NCI-H187 (cell line): ENCODE results near the gene ZBP1.

ENCODE experiments used
- DNase-seq, 2 experiments: peaks; one replicate each; lab custom pipeline; 2025; lab: John Stamatoyannopoulos, UW

Gene ZBP1

DNA sequence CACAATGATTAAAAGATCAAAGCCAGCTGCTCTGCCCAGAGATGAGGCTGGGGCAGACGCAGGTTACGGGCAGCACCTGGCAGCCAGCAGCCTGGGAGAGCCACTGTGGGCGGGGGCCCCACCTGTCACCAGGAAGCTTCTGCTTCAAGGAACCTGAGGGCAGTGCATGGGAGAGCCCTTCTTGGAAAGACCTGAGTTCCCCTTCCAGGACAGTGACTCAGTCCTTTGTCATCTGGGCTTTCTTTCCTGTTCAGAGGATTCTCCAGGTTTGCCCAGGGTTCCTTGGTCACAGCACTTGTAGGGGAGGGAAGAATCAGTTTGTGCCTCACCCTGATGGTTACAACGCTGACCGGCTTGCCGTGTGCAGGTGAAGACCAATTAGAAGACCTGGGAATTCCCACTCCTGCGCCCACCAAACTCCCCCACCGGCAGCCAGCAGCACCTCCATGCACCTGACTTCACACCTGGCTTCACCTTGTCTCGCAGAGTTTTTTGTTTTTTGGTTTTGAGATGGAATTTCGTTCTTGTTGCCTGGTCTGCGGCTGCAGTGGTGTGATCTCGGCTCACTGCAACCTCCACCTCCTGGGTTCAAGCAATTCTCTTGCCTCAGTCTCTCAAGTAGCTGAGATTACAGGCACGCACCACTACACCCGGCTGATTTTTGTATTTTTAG, 2.0 kb downstream of the ZBP1 start:
- peak in 1 of 2 experiments; percentile 37 for DNase-seq

GRCh38 chr20:57617079-57617795, 3.0 kb downstream of the ZBP1 start:
- no peak for DNase-seq

- no peak for DNase-seq
Observed at GRCh38 chr20:57616143-57616951, 3.9 kb downstream of the ZBP1 start.

GRCh38 chr20:57615445-57615811, 4.8 kb downstream of the ZBP1 start:
- no peak for DNase-seq

DNA sequence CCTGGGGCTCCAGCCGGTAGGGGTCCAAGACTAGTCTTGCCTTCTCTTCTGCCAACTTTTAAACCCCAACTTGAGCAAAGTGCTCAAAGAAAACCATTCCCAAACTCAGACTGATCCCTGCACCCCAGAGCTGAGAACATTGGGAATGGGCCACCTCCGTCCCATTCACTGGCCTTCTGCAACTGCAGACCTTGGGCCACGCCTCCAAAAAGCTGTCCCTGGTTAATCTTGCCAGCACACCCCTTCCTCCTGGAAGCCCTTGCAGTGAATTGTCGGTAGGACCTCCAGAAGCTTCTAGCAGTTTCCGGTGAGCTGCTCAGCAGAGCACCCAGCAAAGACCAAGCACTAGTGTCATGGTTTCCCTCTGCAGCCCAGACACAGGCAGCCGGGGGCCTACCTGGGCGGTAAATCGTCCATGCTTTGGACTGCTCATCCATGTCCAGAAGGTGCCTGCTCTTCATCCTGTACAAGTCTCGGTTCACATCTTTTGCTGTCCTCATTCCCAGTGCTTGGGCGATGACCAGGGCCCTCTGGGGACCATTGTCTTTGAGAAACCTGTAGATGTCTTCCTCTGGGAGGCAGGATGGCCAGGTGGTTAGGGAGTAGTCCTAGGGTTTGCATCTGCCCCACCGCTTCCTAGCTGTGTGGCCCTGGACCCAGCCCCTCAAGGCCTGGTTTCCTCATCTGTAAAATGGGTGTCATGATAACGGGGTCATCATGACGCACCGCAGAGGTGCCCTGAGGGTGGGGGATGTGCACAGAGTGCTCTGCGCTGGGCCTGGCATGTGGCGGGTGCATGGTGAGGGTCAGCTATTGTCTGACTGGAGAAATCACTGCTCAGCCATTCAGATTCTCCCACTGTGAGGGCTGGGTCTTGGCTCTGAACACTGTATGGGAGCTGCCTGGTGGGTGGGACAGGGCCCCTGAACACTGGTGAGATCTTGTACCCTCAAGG, 5.5 kb downstream of the ZBP1 start:
- no peak for DNase-seq

DNA sequence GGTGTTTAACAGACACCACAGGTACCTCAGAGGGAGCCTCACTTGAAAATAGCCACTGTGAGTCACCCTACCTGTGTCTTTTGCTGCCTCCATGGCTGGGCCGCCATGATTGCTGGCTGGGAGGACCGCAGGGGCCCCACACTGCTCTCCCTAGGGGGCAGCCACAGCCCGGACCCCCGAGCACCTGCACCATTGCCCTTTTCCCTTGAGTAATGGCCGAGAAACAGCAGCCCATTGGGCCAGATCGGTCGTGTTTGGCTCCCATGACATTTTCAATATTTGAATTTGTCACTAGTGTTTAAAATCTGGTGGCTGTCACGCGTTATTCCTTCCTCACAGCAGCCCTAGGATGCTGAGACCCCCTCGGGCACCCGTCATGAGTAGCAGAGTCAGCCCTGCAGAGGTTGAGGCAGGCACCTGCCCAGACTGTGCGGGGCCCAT, 6.7 kb downstream of the ZBP1 start:
- no peak for DNase-seq

- no peak for DNase-seq
Observed at GRCh38 chr20:57612916-57613315, 7.3 kb downstream of the ZBP1 start.

DNA sequence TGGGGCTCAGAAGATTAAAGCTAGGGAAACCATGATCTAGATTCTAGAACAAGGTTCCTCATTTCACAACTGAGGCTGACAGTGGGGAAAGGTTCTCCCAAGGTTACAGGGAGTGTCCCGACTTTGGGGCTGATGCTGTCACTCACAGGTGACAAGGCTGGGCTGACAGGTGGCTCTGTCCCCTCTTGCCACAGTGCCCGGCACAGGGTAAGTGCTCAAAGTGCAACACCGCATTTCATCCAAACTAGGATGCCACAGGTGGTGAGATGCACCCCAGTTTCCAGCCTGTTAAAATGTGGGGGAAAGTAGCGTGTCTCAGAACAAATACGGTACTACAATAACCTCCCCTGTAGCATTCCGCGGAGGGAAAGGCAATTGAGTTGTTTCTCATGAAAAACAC, 7.8 kb downstream of the ZBP1 start:
- DNase-seq: no peak

DNA sequence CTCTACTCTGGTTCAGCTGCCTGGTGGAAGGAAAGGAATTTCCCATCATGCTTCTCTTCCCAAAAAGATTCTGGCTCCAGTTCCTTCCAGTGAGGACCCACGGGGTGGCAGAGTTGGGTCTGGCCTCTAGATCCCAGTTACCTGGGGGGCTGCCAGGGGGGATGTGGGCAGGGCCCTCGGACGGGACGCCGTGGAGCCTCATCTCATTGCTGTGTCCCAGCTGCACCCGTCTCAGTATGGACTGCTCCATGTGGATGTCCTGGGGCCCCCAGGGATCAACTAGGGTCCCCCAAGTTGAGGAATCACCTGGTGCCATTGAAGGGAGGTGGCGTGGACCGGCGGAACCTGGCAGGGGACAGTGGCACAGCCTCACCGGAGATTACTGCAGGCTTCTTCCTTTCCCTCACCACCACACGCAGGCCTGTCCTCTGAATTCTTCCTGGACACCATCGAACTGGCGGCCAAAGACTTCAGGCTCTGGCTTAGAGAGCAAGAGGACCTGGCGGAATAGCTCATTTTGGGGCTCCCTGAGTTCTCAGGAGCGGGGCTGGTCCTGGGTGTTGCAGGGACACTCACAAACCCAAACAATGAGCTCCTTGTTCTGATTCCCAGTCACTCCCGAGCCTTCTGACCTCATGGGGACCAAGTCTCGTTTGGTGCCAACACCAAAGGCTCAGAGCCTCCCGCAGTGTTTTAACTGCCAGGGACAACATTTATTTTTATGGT, 8.5 kb downstream of the ZBP1 start:
- DNase-seq: no peak

DNA sequence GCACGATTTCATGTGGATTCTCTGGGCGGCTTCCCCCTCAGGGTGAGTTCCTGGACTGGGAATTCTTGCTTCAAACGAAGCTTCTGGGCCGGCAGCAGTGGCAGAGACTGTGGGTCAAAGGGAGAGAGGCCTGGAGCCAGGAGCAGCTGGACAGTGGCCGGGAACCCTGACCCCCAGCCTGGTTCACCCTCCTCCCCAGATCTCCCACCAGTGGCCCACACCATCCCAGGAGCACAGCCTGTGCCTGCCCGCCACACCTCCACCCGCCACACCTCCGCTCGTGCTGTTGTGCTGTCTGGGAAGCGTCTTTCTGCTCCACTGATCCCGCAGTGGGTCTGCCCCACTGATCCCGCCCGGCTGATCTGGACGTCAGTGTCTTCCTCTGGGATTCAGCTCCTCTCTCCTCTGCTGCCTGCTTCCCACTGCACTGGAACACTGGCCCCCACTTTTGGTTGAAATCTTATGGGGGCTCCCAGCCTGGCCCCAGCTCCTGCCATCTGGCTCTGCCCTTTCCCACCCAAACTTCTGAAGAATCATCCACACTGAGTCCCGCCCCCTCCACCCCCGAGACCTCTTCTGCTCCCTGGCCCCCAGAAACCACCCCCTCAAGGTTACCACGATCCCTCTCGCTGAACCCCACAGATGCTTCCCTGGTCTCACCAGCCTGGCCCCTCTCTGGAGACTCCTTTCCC, 9.8 kb downstream of the ZBP1 start:
- no peak for DNase-seq

GRCh38 chr20:57609842-57610167, 10.4 kb downstream of the ZBP1 start:
- no peak for DNase-seq

DNA sequence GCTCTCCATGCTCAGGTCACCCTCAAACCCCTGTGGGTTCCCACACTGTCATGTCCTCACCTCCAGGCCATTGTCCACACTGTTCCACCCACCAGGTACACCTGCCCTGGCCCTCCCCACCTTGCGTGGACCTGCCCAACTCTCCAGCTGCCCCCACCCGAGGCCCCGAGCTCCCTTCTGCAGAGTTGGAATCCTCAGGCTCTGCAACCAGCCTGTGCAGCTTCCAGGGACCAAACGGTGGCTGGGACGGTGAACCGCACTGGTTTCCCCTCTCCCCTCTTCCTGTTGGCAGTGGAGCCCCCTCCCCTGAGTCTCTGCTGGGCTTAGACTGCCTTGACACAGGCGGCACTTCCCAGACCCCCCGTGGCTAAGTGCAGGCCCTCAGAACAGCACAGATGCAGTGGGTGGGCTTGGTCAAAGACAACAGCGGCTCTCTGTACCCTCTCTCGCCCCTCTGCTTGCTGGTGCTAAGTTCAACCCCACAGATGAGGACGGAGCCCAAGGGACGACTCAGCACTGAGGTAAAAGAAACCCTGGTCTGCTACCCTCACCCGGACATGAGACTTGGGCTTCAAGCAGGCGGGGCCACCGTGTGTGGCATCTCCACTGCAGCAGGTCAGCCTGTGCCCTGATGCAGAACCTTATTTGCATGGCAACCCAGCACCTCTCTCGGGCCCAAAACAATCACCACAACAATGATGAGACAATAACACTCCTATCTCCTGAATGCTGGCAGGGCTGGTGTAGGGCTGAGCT, 11.0 kb downstream of the ZBP1 start:
- no peak for DNase-seq

- no peak for DNase-seq
Observed at GRCh38 chr20:57608516-57608915, 11.7 kb downstream of the ZBP1 start.

GRCh38 chr20:57605878-57606277, 14.3 kb downstream of the ZBP1 start:
- no peak for DNase-seq

DNA sequence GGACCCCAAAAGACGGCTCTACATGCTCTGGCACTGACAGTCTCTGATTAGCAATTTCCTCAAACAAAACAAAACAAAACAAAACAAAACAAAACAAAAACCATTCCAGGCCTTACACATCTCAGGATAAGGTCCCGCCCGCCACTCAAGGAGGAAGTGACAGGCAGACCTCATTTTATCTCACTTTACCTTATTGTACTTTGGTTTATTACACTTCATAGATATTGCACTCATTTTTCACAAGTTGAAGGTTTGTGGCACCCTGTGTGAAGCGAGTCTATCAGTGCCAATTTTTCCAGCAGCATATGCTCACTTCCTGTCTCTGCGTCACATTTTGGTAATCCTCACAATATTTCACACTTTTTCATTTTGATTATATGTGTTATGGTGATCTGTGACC, 15.2 kb downstream of the ZBP1 start:
- no peak for DNase-seq

DNA sequence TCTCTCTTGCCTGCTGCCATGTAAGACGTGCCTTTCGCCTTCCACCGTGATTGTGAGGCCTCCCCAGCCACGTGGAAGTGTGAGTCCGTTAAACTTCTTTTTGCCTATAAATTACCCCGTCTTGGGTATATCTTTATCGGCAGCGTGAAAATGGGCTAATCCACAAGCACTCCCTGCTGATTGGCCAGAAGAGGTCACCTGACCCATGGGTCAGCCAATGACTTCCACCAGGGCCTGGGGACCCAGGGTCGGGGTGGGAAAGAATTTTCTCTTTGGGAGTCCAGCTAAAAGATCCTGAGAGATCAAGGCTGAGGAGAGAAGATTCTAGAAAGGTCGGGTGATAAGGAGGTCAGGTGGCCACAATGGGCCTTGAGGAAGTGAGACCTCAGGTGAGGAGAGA, 17.1 kb downstream of the ZBP1 start:
- no peak for DNase-seq

GRCh38 chr20:57601737-57602136, 18.5 kb downstream of the ZBP1 start:
- no peak for DNase-seq

GRCh38 chr20:57601211-57601570, 19.0 kb downstream of the ZBP1 start:
- no peak for DNase-seq

DNA sequence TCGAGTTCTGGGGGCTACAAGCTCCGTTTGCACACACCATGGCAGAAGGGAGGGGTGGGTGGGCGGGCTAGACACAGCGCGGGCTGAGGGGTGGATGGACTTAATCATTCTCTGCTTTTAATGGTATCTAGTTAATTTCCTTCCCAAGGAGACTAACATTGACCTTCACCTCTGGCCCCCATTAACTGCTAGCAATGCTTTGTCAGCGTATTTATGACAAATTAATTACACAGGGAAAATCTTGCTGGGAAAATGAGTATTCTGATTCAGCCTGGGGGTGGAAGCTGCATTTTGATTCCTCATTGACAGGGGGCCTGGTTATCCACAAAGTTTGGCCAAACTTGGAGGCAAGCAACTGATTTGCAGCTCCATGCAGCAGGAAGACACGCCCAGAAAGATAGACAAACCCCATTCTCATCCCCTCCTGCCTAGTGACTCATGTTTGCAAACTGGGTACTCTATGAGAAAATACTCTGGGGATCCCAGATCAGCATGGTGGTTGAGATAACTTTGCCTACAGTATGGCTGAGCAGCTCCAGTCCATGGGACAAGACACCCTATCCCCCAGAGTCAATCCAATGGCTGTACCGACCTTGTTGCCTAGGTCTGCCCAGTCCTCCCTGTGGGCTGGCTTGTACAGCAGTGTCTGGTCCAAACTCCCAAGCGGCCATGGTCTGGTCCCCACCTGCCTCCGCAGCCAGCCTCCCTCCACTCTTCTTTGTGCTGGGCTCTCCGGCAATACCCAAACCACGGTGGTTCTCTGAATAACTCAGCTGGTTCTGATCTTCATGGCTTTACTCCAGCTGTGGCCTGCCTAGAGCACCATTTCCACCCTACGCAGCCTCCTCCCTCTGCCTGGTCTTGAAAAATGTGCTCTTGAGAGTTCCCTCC, 19.7 kb downstream of the ZBP1 start:
- DNase-seq: no peak
